C4-2B (cell line): ENCODE results near the gene SGMS1.

Source experiments
- CTCF ChIP-seq: fragments of 450-650 bp; conservative IDR thresholded peaks from 2 replicates; pipeline ENCODE4 v1.5.1; 2017; ENCODE audit warnings: mild to moderate bottlenecking
- ZFX ChIP-seq: fragments of 450-650 bp; IDR thresholded peaks from 2 replicates; pipeline ENCODE4 v1.6.1; 2017

GRCh38 chr10:50618624-50619023 lies 5.1 kb downstream of the SGMS1 start:
- TF ChIP-seq CTCF (no peak), ZFX (no peak)
